ENCODE results near the gene MIAT. TPM values are rescaled to one million over a fixed set of nuclear protein-coding genes. Genes with fewer than 3 reads are reported as not detected.
"Not testable (repeated sequence)": the region's sequence is repeated elsewhere in the genome, so short reads cannot be mapped to it uniquely, and the experiment has no call there.

The MIAT gene
- 0.32 and 0.45 TPM in 2 replicates for total RNA-seq (2014; rRNA removed; shearing (Covaris generic))
- 0.04 and 0.08 TPM in 2 replicates for polyA plus RNA-seq (2015; cell fraction: cytosol; rRNA removed)
- polyA plus RNA-seq (2015; cell fraction: nucleus; rRNA removed): 1.4 and 1.8 TPM in 2 replicates

DNA sequence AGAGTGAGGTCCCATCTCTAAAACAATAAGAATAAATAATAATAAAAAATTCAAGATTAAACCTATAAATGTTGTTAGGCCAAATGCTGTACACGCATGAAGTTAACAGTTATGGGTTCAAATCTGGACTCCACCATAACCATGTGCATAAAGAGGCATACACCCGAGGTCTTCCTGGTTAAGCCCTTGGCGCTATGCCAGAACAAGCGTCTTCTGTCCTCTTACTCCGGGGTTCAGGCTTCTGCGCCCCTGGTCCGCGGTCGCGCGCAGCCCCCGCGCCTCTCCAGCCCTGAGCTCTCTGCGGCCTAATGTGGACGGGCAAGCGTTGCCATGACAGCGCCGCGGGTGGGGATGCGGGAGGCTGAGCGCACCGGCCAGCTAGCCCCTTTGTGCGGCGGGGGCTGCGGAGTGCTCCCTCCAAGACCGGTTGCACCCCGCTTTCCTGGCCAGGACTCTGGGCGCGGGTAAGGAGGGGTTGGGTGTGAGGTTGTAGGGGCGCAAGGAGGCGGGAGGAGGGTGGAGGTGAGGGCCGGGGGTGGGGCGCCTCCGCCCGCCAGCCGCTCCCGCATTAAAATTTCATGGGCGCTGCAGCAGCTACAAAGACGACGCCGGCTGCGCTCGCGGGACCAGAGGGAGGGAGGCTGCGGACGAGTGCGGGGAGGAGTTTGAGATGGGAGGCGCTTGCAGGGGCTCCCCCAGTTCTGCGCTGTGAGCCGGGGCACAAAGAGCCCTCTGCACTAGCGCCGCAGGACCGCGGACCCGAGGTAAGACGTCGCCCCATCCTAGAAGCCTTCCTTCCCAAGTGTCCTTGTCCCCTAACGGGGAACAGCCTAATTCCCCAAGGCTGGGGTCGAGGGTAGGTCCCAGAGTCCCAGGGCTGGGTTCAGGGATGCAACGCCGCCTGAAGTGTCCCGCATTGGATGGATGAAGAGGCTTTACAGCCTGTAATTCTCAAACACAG is at the start of gene MIAT:
MIAT (plus strand) TSS at position 698 of the 961 bp plus-strand sequence.
- in situ Hi-C loops (cut with HindIII; ENCODE audit: low pct_unique_long_range_greater_than_20kb, low sequenced_read_pairs): no loop called here
- DNase-seq (ENCODE audit: low read depth, low spot score): no peak

- in situ Hi-C loops (cut with HindIII; ENCODE audit: low pct_unique_long_range_greater_than_20kb, low sequenced_read_pairs): no loop called here
- no peak for DNase-seq (ENCODE audit: low read depth, low spot score)
These were observed 49.3 kb upstream of the MIAT start for GRCh38 chr22:26608129-26608528.

GRCh38 chr22:26609287-26609686 is 48.1 kb upstream of the MIAT start:
- no peak for DNase-seq (ENCODE audit: low read depth, low spot score)
- in situ Hi-C loops (cut with HindIII; ENCODE audit: low pct_unique_long_range_greater_than_20kb, low sequenced_read_pairs): no loop called here

DNA sequence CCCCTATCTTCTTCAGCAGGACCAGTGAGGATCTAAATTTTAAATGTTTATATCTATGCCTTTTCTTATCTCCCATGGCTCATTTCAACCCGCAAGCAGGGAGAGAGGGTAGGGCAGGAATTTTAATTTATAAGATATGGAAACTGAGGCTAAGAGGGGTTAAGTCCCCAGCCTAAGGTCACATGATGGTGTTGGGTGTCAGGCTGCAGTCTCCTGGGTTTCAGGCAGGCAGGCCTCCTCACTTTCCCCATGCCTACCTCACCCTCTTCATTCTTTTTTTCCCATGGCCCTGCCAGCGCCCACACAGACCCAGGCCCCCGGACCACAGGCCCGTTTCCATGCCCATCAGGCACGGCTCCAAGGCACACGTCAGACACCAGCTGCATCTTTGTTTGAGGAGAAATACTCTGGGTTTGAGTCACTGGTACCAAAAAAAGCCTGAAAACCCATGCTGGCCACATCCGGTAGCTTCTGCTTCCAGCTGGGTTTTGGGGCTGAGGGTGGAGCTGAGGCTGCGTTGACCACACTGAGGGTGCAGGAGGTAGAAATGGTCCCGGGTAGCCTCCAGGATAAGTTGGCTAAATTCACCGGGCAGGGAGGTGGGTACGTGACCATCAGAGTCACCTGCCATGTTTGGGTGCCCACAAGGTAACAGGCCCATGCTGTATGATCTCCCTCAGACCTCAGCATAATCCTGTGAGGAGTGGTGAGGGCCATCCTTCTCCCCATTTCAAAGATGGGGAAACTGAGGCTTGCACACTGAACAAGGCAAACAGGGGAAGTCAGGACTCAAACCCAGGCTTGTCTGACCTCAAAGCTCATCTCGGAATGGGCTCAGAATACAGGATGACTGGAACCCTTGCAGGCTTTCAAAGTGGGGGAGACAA is 47.1 kb upstream of the MIAT start:
- no peak for DNase-seq (ENCODE audit: low read depth, low spot score)
- in situ Hi-C loops (cut with HindIII; ENCODE audit: low pct_unique_long_range_greater_than_20kb, low sequenced_read_pairs): no loop called here

DNA sequence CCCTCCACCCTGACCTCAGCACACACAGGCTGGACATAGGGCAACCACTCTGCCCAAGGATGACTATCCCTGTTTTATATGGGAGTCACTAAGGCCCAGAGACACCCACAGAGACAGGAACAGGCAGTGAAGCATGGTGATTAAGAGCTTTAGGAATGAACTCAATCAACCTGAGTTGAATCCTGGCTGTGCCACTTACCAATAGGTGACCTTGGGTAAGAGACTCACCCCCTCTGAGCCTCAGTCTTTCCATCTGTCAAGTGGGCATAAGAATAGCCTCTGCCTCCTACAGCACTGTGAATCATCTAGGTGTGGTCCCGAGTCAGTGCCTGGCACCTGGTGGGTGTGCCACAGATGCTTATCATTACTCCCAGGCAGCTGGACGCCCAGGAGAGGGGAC is 46.4 kb upstream of the MIAT start:
- DNase-seq (ENCODE audit: low read depth, low spot score): no peak
- in situ Hi-C loops (cut with HindIII; ENCODE audit: low pct_unique_long_range_greater_than_20kb, low sequenced_read_pairs): no loop called here

- DNase-seq (ENCODE audit: low read depth, low spot score): no peak
- in situ Hi-C loops (cut with HindIII; ENCODE audit: low pct_unique_long_range_greater_than_20kb, low sequenced_read_pairs): no loop called here
These were observed 44.7 kb upstream of the MIAT start for GRCh38 chr22:26612652-26613051.

DNA sequence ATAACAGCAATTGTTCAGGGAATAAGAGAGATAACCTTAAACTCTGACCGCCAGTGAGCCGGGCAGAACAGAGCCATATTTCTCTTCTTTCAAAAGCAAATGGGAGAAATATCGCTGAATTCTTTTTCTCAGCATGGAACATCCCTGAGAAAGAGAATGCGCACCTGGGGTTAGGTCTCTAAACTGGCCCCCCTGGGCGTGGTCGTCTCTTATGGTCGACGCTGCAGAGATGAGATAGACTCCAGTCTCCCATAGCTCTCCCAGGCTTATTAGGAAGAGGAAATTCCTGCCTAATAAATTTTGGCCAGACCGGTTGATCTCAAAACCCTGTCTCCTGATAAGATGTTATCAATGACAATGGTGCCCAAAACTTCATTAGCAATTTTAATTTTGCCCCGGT is 43.6 kb upstream of the MIAT start:
- DNase-seq (ENCODE audit: low read depth, low spot score); in situ Hi-C loops (cut with HindIII; ENCODE audit: low pct_unique_long_range_greater_than_20kb, low sequenced_read_pairs): not testable (repeated sequence)

- DNase-seq (ENCODE audit: low read depth, low spot score): no peak
- in situ Hi-C loops (cut with HindIII; ENCODE audit: low pct_unique_long_range_greater_than_20kb, low sequenced_read_pairs): no loop called here
These were observed 43.1 kb upstream of the MIAT start for GRCh38 chr22:26614322-26614721.

DNA sequence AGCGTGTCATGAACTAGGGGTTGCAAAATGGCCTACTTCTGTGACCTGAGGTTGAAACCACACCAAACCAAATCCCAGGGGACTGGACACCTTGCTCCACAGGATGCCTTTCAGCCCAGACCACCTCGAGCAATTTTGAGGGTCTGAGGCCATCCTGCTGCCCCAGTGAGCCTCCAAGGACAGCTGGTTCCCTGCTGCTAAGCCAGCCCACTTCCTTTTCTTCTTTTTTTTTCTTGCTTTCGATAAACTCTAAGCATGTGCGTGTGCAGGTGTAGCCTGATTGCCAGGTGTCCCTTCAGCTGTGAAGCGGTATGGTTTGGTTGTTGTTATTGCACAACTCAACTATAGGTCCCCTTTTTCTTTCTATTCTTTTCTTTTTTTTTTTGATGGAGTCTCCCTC is 42.2 kb upstream of the MIAT start:
- no peak for DNase-seq (ENCODE audit: low read depth, low spot score)

DNA sequence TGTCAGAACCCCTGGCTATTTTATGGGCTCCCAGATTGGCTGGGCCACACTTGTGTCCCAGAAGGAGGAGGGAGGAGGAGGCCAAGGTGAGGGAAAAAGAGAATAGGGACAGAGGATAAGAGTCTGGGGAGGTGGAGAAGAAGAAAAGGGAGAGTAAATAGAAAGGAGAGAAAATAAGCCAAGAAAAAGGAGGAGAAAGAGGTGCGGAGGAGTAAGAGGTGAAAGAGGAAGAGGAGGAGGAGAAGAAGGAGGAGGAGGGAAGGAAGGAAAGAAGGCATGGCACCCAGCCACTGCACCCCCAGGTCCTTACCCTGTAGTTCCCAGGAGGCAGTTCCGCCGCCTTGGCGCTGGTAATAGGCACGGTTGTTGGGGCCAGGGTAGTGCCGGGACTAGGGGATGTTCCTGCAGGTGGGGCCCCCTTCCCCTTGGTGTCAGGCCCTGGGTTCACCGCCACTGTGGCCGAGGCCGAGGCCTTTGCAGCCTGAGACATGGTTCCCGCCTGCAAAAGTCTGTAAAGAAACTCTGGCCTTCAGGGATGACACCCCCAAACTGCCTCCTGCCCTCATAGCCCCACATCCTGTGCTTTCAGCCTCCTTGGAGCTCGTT is 41.5 kb upstream of the MIAT start:
- no peak for DNase-seq (ENCODE audit: low read depth, low spot score)
- in situ Hi-C loops (cut with HindIII; ENCODE audit: low pct_unique_long_range_greater_than_20kb, low sequenced_read_pairs): no loop called here

More for the DNA sequence above, 42.2 kb upstream of the MIAT start:
- in situ Hi-C loops (cut with HindIII; ENCODE audit: low pct_unique_long_range_greater_than_20kb, low sequenced_read_pairs): no loop called here

DNA sequence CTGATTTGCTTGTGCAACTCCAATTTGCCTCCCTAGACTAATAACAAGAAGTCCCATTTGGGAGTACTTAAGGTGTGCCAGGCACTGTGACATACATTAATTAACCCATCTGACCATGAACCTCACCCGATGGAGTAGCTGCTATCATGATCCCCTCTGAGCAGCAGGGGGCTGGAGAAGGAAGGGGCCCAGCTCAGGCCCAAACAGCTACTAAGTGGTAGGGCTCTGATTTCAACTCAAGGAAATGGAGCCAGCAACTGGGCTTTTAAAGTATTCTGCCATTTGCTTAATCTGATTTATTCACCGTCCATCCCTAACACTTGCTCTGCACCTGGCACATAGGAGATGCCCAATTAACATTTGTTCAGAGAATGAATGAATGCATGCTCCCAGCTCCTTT is 40.7 kb upstream of the MIAT start:
- in situ Hi-C loops (cut with HindIII; ENCODE audit: low pct_unique_long_range_greater_than_20kb, low sequenced_read_pairs): no loop called here
- DNase-seq (ENCODE audit: low read depth, low spot score): no peak

DNA sequence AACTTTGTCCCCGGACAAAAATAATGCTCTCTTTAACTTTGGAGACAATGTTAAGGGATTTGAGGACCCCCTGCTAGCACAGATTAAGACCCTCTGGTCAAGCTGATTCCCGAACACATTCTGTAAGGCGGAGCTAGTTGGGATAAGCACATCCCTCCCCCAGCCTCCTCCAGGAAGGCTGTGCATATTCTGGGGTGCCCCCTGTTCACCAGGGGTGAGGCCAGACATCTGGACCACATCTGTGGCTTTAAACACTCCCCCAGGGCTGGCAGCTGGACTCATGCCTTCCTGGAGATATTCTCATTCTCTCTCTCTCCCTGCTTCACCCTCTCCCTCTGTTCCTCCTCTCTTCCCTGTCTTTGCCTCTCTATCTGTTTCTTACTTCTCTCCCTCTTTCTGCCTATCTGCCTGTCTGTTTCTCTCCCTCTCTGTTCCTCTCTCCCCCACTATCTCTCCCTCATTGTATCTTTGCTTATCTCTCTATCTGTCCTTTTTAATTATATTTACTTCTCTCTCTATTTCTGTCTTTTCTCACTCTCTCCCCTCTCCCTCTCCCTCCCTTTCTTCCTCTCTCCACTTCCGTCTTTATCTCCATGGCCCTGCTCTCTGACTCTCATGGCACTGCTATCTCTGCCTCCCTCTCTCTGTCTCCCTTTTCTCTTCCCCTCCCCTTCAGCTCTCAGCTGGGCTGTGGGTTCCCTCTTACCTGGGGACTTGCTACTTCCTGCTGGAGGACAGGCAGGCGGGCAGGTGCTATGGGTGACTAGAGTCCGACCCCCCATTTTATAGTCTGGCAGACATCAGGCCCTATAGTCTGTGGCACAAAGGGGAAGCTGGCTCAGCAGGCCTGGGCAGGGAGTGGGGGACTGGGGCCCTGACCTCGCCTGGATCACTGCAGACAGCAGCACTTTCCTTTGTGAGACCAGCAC is 39.9 kb upstream of the MIAT start, which contains the start of gene CRYBB1:
CRYBB1 (minus strand) TSS at position 757 of the 929 bp plus-strand sequence. CDS start 1,708 bp downstream, outside the sequence.
- DNase-seq (ENCODE audit: low read depth, low spot score): no peak
- in situ Hi-C loops (cut with HindIII; ENCODE audit: low pct_unique_long_range_greater_than_20kb, low sequenced_read_pairs): no loop called here

DNA sequence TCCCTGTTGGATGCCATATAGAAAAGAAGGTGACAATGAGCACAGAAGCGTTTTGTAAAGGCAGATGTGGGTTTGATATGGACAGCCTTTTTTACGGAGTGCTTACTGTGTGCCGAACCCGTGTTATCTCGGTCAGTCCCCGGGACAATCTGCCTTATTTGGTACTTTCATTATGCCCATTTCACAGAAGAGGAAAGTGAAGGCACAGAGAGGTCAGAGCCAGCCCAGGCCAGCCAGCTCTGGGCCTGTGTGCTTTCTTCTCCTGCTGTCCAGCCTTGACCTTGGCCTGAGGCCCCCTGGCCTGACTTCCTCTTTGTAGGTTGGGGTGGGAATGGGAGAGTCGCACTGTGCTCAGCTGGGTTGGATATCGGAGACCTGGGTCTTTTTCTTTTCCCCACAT is 38.9 kb upstream of the MIAT start:
- DNase-seq (ENCODE audit: low read depth, low spot score): no peak
- in situ Hi-C loops (cut with HindIII; ENCODE audit: low pct_unique_long_range_greater_than_20kb, low sequenced_read_pairs): no loop called here

DNA sequence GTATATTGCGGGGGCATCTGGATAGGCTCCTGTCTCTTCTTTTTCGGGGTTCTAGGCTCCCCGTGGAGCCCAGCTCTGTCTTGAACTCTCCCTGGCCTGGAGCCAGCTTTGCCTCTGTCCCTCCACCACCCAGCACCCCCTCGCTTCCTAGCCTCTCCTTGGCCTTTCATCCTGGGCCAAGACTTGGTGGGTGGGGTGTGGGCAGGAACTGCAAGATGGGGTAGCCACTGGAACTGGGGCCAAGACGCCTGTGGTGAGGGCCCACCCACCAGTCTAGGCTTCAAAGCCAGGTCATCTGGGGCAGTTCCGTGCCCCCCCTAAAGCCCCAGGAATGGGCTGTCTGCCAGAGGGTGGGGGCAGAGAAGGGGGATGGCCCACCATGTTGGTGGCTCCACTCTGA is 37.9 kb upstream of the MIAT start:
- no peak for DNase-seq (ENCODE audit: low read depth, low spot score)
- in situ Hi-C loops (cut with HindIII; ENCODE audit: low pct_unique_long_range_greater_than_20kb, low sequenced_read_pairs): no loop called here

DNA sequence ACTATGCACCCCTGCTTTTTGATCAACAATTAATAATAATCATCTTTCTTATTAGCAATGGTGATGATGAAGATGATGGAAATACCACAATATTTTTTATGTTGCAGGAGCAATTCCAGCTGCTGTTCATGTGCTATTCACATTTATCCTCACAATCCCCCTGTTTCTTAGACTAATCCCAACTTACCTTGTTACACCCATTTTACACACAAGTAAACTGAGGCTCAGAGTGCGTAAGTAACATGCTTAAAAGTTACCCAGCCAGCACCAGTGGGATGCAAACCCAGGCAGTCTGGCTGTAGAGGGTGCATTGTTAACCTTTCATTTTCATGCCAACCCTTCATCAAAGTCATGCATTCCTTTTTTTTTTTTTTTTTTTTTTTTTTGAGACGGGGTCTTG is 37.2 kb upstream of the MIAT start:
- no peak for DNase-seq (ENCODE audit: low read depth, low spot score)
- in situ Hi-C loops (cut with HindIII; ENCODE audit: low pct_unique_long_range_greater_than_20kb, low sequenced_read_pairs): no loop called here

DNA sequence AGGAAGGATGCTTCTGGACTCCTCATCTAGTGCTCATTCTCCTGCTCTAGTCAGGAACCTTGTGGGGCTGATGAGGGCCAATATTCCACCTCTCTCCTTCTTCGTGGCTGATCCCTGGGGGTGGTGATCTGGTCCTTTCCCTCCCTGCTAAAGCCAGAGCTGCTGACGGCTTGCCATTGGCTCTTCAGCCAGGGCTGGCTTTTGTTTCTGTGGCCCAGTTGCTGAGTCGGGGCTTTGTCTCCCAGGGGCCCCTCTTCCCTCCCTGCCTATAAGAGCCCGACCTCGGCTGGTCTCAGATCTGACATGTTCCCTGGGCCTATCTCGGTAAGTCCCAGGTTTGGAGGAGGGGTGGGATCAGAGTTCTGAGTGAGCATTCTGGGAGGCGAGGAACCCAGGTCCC is 35.7 kb upstream of the MIAT start, which contains the start of gene CRYBA4:
CRYBA4 (plus strand) TSS at position 301 of the 400 bp plus-strand sequence. CDS start 634 bp downstream, outside the sequence.
- in situ Hi-C loops (cut with HindIII; ENCODE audit: low pct_unique_long_range_greater_than_20kb, low sequenced_read_pairs): no loop called here
- no peak for DNase-seq (ENCODE audit: low read depth, low spot score)

- DNase-seq (ENCODE audit: low read depth, low spot score): no peak
- in situ Hi-C loops (cut with HindIII; ENCODE audit: low pct_unique_long_range_greater_than_20kb, low sequenced_read_pairs): no loop called here
These were observed 33.4 kb upstream of the MIAT start for GRCh38 chr22:26623984-26624383.

Data from SK-MEL-5 (cell line).